Esophagus muscularis mucosa (tissue), 4 donors: ENCODE data around the gene USP15. TPM values are rescaled to one million over a fixed set of nuclear protein-coding genes. Genes with fewer than 3 reads are reported as not detected.

Experiments
- DNase-seq: peaks from one replicate; pipeline ENCODE4 v3.0.0-alpha.2; 2017; ENCODE audit errors: extremely low spot score
- H3K27ac ChIP-seq, 4 donors: fragments of 200-600 bp; sonication (generic); replicated peaks in 1 of 4; 1 replicate in 3 of 4; 2 replicates in 1 of 4; pipeline ENCODE4 v1.5.1; 2016 to 2019; ENCODE audit warnings: mild to moderate bottlenecking in 1 of 4
- H3K27me3 ChIP-seq, 4 donors: fragments of 200-600 bp; sonication (generic); one replicate each; pipeline versions ENCODE4 v1.5.1 to v1.6.0; 2016 to 2019
- H3K36me3 ChIP-seq, 4 donors: fragments of 200-600 bp; sonication (generic); one replicate each; pipeline ENCODE4 v1.5.1; 2016 to 2019
- H3K4me1 ChIP-seq, 4 donors: fragments of 200-600 bp; sonication (generic); one replicate each; pipeline ENCODE4 v1.5.1; 2016 to 2019
- H3K4me3 ChIP-seq, 4 donors: fragments of 200-600 bp; sonication (generic); 1 replicate in 2 of 4; 2 replicates in 2 of 4; pipeline ENCODE4 v1.5.1; 2016 to 2019; ENCODE audit warnings: mild to moderate bottlenecking in 4 of 4, moderate library complexity in 1 of 4
- H3K9me3 ChIP-seq, 4 donors: fragments of 200-600 bp; sonication (generic); 1 replicate in 3 of 4; 2 replicates in 1 of 4; pipeline ENCODE4 v1.5.1; 2016 to 2019
- CTCF ChIP-seq, 3 experiments: fragments of 200-600 bp in 2 of 3; fragments of 450-650 bp in 1 of 3; sonication (generic) in 2 of 3; IDR thresholded peaks; one replicate each; pipeline ENCODE4 v1.5.1; 2017 to 2019; ENCODE audit warnings: antibody characterized with exemption in 3 of 3, mild to moderate bottlenecking in 2 of 3, moderate library complexity in 1 of 3
- EP300 ChIP-seq: sonication (generic); formaldehyde crosslinking; IDR thresholded peaks from one replicate; pipeline ENCODE4 v1.6.1; 2017; ENCODE audit warnings: antibody characterized with exemption
- POLR2A ChIP-seq: fragments of 450-650 bp; IDR thresholded peaks from one replicate; pipeline ENCODE4 v1.6.1; 2017; ENCODE audit warnings: antibody characterized with exemption, moderate library complexity, mild to moderate bottlenecking, low read depth
- POLR2AphosphoS5 ChIP-seq, 2 donors: sonication (generic); formaldehyde crosslinking; IDR thresholded peaks; one replicate each; pipeline ENCODE4 v1.6.1; 2017; ENCODE audit warnings: antibody characterized with exemption in 2 of 2
- WGBS: methylation state at CpG from one replicate; pipeline ENCODE4 v1.1.5; 2018; 5-methylcytosine and 5-hydroxymethylcytosine counted together
- intact Hi-C: fragments of 100-400 bp; cut with DNase I; formaldehyde crosslinking; loops from one replicate; pipeline ENCODE4 v1.15.1; 2023
- total RNA-seq, 4 donors: library from RNA; depleted of rRNA; stranded (reverse); fragments of >200 nt; gene quantifications; one replicate each; pipeline versions ENCODE4 v1.1.0 to v1.2.1, GENCODE V29; 2016

Gene USP15
- total RNA-seq, 4 donors from 2014 or later: 38.0 to 78.5 (median 49.9) TPM

- Histone ChIP-seq H3K9me3 (no peaks in the 10 kb centered on the region), H3K36me3 (peaks cover 6 to 27% (median 21%) of the 10 kb centered on the region in 4 donors), H3K4me1 (no peaks in the 10 kb centered on the region), H3K4me3 (no peak overlapping the region), H3K27me3 (no peaks in the 10 kb centered on the region), H3K27ac (no peak overlapping the region)
- 87% methylated on average over 2 of the region's 2 CpGs for WGBS
- intact Hi-C loops: no loop called here
- TF ChIP-seq CTCF (IDR thresholded peaks at IDR 0.05) (no peak), POLR2A (no peak)
- DNase-seq: no peak
These were observed 63.2 kb downstream of the USP15 start for GRCh38 chr12:62323386-62323785.

GRCh38 chr12:62328296-62328921 is 68.2 kb downstream of the USP15 start:
- 84% methylated on average over 1 of the region's 1 CpG for WGBS
- H3K4me1 ChIP-seq: no peaks in the 10 kb centered on the region
- DNase-seq: no peak

GRCh38 chr12:62331306-62331705 is 71.1 kb downstream of the USP15 start:
- intact Hi-C loops: no loop called here
- Histone ChIP-seq H3K36me3 (no peaks in the 10 kb centered on the region), H3K4me1 (no peaks in the 10 kb centered on the region), H3K9me3 (no peaks in the 10 kb centered on the region), H3K4me3 (no peak overlapping the region), H3K27ac (no peak overlapping the region), H3K27me3 (no peaks in the 10 kb centered on the region)
- no peak for DNase-seq
- 94% methylated on average over 1 of the region's 1 CpG for WGBS
- no peak for TF ChIP-seq EP300
- TF ChIP-seq CTCF (IDR thresholded peaks at IDR 0.05): no peak
- no peak for TF ChIP-seq POLR2AphosphoS5 (IDR thresholded peaks at IDR 0.05)
- no peak for TF ChIP-seq POLR2A

More at GRCh38 chr12:62328296-62328921, 68.2 kb downstream of the USP15 start:
- Histone ChIP-seq H3K36me3 (peaks cover 0 to 2% (median 0%) of the 10 kb centered on the region in 4 donors), H3K27me3 (no peaks in the 10 kb centered on the region), H3K27ac (no peak overlapping the region), H3K4me3 (no peak overlapping the region), H3K9me3 (no peaks in the 10 kb centered on the region)
- TF ChIP-seq EP300 (no peak), POLR2A (no peak), POLR2AphosphoS5 (IDR thresholded peaks at IDR 0.05) (no peak), CTCF (IDR thresholded peaks at IDR 0.05) (no peak)
- intact Hi-C loops: no loop called here

DNA sequence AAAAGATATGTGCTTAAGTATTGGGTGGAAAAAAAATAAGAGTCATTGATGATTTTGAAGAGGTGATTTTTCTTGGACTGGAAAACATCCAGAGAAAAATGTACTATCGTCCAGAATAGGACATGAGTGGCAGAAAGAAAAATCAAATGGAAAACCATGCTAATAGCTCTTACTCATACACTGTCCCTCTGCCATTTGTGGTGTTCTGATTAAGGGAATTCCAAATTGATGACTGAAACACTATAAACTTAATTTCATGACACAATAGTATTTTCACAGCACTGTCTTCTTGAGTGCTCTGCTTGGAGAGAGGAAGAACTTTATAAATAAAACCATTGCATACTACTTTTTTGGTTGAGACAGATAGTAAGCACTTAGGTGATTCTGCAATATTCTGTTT is 72.4 kb downstream of the USP15 start:
- DNase-seq: no peak
- Histone ChIP-seq H3K36me3 (peaks cover 0 to 4% (median 0%) of the 10 kb centered on the region in 4 donors), H3K27ac (no peak overlapping the region), H3K4me3 (no peak overlapping the region), H3K27me3 (no peaks in the 10 kb centered on the region), H3K9me3 (no peaks in the 10 kb centered on the region), H3K4me1 (no peaks in the 10 kb centered on the region)
- intact Hi-C loops: no loop called here
- TF ChIP-seq CTCF (IDR thresholded peaks at IDR 0.05): no peak
- WGBS: 24% methylated on average over 1 of the region's 1 CpG

- Histone ChIP-seq H3K4me1 (no peaks in the 10 kb centered on the region), H3K27ac (no peak overlapping the region), H3K4me3 (no peak overlapping the region), H3K27me3 (no peaks in the 10 kb centered on the region), H3K9me3 (peaks cover 0 to 5% (median 0%) of the 10 kb centered on the region in 4 donors), H3K36me3 (peaks cover 0 to 4% (median 0%) of the 10 kb centered on the region in 4 donors)
- TF ChIP-seq CTCF (IDR thresholded peaks at IDR 0.05) (no peak), POLR2AphosphoS5 (IDR thresholded peaks at IDR 0.05) (no peak), POLR2A (no peak), EP300 (no peak)
- DNase-seq: no peak
- intact Hi-C loops: no loop called here
- 85% methylated on average over 4 of the region's 4 CpGs for WGBS
These were observed 74.9 kb downstream of the USP15 start for GRCh38 chr12:62335057-62335456.
